Measurements from ENCODE around the gene ROBO3. TPM values are rescaled to one million over a fixed set of nuclear protein-coding genes. Genes with fewer than 3 reads are reported as not detected.

The ROBO3 gene
- total RNA-seq, 1 experiment from 2014 or later = 17.1 TPM

DNA sequence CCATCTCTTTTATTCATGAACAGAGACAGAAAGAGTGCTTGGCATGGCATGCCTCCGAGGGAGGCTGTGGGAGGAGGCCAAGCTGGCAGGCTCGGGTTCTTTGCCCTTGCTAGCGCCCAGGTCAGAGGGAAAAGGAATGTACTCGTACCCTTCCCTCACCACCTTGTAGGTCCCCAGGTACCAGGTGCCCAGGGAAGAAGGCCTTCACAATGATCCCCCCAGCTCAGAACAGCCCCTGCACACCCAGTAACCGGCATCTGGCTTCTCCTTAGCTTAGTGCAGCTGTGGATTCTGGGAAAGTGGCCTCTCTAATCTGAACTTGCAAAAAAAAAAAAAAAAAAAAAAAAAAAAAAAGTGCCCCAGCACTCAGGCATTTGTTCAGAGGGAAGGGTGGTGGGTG, 55.1 kb downstream of the ROBO3 start:
- DNase-seq (ENCODE audit: low spot score) = no peak

DNA sequence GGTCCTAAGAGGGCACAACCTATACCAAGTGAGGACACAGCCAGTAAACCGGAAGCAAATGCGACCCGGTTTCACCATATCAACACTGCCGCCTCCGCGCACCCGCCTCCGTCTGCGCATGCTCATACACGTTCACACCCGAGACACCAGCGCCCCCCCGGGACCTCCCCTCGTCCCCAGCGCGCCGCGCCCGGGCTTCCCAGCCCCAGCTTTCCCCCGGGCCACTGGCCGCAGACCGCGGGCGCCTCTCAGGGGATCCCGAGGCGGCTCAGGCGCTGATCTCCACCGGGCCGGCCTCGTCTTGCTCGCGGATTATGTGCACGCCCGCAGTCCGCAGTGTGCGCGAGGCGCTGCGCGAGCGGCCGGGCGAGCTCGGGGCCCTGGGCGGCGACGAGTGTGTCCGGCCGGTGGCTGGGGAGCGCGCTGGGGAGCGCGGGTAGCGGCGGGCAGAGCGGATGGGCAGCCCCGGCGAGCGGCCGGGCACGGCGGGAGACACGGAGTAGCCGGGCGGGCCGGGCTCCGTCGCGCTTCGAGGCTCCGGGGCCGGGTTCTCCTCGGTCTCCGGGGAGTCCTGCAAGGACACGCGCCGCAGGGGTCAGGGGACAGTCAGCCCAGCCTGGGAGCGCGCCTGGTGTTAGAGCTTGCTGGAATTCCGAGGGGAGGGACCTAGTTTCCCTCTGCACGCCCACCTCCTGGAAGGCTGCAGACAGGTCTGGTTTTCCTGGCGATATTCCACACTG, 55.8 kb downstream of the ROBO3 start:
- DNase-seq (ENCODE audit: low spot score) = no peak

DNA sequence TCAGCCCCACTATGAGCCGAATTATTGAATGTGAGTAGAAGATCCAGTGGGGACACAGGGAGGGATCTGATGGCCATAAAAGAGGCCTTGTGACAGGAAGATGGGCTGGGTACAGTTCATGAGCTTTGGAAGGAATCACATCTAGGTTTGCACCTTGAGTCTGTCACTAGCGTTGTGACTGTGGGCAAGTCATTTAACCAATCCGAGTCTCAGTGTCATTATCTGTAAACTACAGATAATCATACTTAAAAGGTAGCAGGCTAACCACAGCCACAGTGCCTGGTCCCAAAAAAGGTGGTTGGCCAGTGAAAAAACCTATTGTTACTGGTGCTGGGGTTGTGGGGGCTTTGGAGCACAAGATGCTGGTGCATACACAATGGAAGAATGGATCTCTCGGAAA, 57.6 kb downstream of the ROBO3 start:
- DNase-seq (ENCODE audit: low spot score) = no peak

DNA sequence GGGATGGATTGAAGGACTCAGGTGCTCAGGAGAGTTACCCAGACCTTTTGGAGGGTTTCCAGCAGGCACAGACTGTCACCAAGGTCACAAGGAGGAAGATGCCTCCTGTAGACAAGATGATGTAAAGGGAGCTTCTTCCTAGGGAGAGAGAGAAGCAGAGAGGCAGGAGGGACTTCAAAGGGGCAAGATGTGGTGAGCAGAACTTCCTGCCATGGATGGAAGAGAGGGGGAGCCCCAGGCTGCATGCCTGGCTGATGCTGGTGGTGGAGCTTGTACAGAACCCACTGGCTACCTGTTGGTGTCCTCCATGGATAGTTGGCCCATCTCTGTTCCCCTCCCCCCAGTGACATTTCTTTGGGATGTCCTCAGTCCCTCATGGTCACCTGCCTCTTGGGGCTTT, 58.1 kb downstream of the ROBO3 start:
- DNase-seq (ENCODE audit: low spot score) = no peak

DNA sequence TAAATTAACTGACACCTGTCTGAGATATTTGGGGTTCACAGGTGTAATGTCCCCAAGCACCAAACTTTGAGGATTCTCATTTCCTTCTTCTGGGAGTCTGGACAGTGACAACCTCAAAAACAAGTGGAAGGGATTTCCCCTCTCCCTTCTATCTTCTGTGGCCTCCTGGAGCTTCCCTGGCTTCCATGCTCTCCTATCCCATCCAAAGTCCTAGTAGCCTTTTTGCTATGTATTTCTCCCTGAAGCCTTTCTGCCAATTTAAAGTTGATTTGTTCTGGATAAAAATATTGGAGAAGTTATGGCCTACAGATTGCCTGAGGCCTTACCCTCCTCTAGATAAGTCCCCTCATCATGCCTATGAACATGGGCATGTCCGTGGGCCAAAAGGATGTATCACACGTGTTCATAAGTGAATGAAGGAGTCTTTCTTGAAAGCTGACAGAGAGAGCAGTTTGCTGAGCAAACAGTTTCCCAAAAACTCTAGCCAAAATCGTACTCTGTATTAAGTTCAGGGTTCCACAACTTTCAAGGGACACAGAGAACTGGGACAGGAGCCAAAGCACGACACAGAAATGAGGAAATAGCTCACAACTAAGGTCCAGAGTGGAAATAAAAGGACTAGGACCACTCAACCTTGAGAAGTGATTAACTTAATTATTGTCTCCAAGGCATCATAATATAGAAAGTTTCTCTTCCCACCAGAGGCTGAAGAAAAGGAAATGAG, 63.9 kb downstream of the ROBO3 start:
- DNase-seq (ENCODE audit: low spot score) = no peak

DNA sequence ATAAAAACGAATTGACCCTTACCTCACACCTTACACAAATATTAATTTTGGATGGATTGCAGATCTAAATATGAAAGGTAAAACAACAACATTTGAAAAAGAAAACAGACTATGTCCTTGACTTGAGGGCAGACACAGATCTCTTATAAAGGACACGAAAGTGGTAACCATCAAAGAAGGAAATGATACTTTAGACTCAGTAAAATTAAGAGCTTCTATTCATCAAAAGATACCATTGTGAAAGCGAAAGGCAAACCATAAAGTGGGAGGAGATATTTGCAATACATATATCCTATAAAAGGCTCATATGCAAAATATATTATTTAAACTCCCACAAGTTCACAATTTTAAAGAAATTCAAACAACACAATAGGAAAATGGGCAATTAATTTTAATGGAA, 65.6 kb downstream of the ROBO3 start:
- DNase-seq (ENCODE audit: low spot score) = no peak

Other genes with a start within 250 kb of the ROBO3 start
- 13.9 and 14.3 TPM in 2 replicates for gene TBRG1, start 242.6 kb upstream of the ROBO3 start, total RNA-seq (2014; rRNA removed; shearing (Covaris generic))
- 8.6 and 12.3 TPM in 2 replicates for gene SIAE, start 191.7 kb upstream of the ROBO3 start, total RNA-seq (2014; rRNA removed; shearing (Covaris generic))
- 30.9 and 37.5 TPM in 2 replicates for gene SPA17, start 191.5 kb upstream of the ROBO3 start, total RNA-seq (2014; rRNA removed; shearing (Covaris generic))
- 0.45 and 0.46 TPM in 2 replicates for gene NRGN, start 125.5 kb upstream of the ROBO3 start, total RNA-seq (2014; rRNA removed; shearing (Covaris generic))
- gene VSIG2, start 113.2 kb upstream of the ROBO3 start, total RNA-seq (2014; rRNA removed; shearing (Covaris generic)) = not detected in 2 replicates
- gene ESAM, start 103.1 kb upstream of the ROBO3 start, total RNA-seq (2014; rRNA removed; shearing (Covaris generic)) = 0.10 TPM in 2 replicates
- 6.7 and 9.6 TPM in 2 replicates for gene MSANTD2, start 65.0 kb upstream of the ROBO3 start, total RNA-seq (2014; rRNA removed; shearing (Covaris generic))
- gene ROBO4, start 32.4 kb downstream of the ROBO3 start, total RNA-seq (2014; rRNA removed; shearing (Covaris generic)) = 11.7 and 15.9 TPM in 2 replicates
- not detected in 2 replicates for gene HEPN1, start 53.8 kb downstream of the ROBO3 start, total RNA-seq (2014; rRNA removed; shearing (Covaris generic))
- not detected in 2 replicates for gene HEPACAM, start 70.6 kb downstream of the ROBO3 start, total RNA-seq (2014; rRNA removed; shearing (Covaris generic))
- gene CCDC15, start 88.8 kb downstream of the ROBO3 start, total RNA-seq (2014; rRNA removed; shearing (Covaris generic)) = 3.7 and 4.1 TPM in 2 replicates
- 0.26 and 1.4 TPM in 2 replicates for gene SLC37A2, start 197.9 kb downstream of the ROBO3 start, total RNA-seq (2014; rRNA removed; shearing (Covaris generic))
- 25.8 and 30.8 TPM in 2 replicates for gene TMEM218, start 246.2 kb downstream of the ROBO3 start, total RNA-seq (2014; rRNA removed; shearing (Covaris generic))

All from A172 (cell line).